Measurements from ENCODE around the gene PHF2.

DNA sequence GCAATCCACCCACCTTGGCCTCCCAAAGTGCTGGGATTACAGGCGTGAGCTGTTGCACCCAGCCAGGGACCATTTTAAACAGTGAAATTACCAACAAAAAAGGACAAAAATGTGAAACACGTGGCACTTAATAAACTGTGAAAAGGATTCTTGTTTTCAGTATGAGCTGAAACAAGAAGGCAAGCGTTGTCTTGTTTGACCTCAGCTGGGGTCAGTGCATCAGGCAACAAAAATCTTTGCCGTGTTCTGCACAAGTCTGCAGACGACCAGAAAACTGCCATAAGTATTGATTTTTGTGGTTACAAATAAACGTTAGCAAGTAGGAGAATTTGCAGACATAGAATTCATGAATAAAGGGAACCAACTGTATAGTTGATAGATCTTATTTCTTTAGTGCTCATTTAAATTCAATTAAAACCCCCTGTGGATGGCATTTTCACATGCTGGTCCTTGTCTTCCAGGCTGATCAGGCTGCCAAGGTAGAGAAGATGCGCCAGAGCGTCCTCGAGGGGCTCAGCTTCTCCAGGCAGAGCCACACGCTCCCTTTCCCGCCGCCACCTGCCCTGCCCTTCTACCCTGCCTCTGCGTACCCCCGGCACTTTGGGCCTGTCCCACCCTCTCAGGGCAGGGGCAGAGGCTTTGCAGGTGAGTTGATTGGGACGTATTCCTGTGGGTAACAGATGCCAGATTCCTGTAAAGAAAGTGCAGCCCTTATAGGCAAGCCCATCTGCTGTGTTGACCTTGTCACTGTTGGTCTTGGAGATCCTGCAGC, 18.8 kb upstream of the PHF2 start:
- TF ChIP-seq, protein P1, sequence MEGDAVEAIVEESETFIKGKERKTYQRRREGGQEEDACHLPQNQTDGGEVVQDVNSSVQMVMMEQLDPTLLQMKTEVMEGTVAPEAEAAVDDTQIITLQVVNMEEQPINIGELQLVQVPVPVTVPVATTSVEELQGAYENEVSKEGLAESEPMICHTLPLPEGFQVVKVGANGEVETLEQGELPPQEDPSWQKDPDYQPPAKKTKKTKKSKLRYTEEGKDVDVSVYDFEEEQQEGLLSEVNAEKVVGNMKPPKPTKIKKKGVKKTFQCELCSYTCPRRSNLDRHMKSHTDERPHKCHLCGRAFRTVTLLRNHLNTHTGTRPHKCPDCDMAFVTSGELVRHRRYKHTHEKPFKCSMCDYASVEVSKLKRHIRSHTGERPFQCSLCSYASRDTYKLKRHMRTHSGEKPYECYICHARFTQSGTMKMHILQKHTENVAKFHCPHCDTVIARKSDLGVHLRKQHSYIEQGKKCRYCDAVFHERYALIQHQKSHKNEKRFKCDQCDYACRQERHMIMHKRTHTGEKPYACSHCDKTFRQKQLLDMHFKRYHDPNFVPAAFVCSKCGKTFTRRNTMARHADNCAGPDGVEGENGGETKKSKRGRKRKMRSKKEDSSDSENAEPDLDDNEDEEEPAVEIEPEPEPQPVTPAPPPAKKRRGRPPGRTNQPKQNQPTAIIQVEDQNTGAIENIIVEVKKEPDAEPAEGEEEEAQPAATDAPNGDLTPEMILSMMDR (conservative IDR thresholded peaks at IDR 0.05; ENCODE audit: low read length), result no peak
- no peak for TF ChIP-seq EZH2phosphoT487 (IDR thresholded peaks at IDR 0.05; ENCODE audit: borderline replicate concordance, low read depth, low read length)
